T-helper 1 cell treated with Interleukin-12 subunit alpha and Interleukin-12 subunit beta and Interleukin-4 antibody, amounts not matched to agents 30 μg/mL and 1 μg/mL, for 36 hours (primary cell): ENCODE measurements around the gene RTCA.
"Not testable (repeated sequence)": the region's sequence is repeated elsewhere in the genome, so short reads cannot be mapped to it uniquely, and the experiment has no call there.

Experiments
- H3K27ac Mint-ChIP-seq: one replicate; pipeline ENCODE4 v1.8.0; 2021; ENCODE audit warnings: mild to moderate bottlenecking, mixed read lengths
- H3K27me3 Mint-ChIP-seq: one replicate; pipeline ENCODE4 v1.8.0; 2021; ENCODE audit warnings: low read depth, mixed read lengths
- H3K36me3 Mint-ChIP-seq: one replicate; pipeline ENCODE4 v1.8.0; 2021; ENCODE audit warnings: low read depth, mixed read lengths
- H3K4me1 Mint-ChIP-seq: one replicate; pipeline ENCODE4 v1.8.0; 2021; ENCODE audit warnings: low read depth, mixed read lengths
- H3K4me3 Mint-ChIP-seq: one replicate; pipeline ENCODE4 v1.8.0; 2021; ENCODE audit warnings: mild to moderate bottlenecking, moderate library complexity, mixed read lengths
- H3K9me3 Mint-ChIP-seq: one replicate; pipeline ENCODE4 v1.8.0; 2021; ENCODE audit warnings: mixed read lengths

The RTCA gene

DNA sequence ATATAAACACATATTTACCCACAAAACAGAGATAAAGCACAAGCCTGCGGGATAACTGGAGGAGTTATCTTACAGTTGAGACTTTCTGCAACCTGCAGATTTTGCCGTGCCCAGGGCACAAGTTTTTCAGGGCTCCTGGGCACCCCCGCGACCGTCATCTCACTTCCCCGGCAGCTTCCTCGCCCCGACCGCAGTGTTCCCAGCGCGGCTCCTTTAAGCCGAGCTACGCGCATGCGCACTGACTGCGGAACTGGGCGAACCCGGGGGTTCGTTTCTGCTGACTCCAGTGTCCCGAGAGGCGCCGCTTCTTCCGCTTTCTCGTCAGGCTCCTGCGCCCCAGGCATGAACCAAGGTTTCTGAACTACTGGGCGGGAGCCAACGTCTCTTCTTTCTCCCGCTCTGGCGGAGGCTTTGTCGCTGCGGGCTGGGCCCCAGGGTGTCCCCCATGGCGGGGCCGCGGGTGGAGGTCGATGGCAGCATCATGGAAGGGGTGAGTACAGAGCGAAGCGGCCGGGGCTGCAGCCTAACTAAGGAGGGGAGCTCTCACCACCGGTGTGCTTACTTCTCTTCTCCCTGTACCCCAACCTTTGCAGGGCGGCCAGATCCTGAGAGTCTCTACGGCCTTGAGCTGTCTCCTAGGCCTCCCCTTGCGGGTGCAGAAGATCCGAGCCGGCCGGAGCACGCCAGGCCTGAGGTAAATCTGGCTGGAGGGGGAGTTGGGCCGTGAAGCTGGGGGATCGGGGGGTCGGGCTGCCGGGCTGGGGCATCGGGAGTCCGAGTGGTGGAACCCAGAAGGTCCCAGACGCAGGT lies at the start of gene RTCA:
Gene RTCA (plus strand): TSS at position 286 of the 810 bp plus-strand sequence. CDS start 160 bp downstream, at position 446.
- peaks cover 6% of the 10 kb centered on the region for H3K9me3 Mint-ChIP-seq
- H3K27me3 Mint-ChIP-seq = peaks cover 5% of the 10 kb centered on the region
- peak within 1 kb of the TSS; percentile 100 for H3K27ac Mint-ChIP-seq
- peaks cover 29% of the 10 kb centered on the region for H3K4me1 Mint-ChIP-seq
- H3K4me3 Mint-ChIP-seq = peak within 1 kb of the TSS; percentile 100
- peaks cover 47% of the 10 kb centered on the region for H3K36me3 Mint-ChIP-seq

DNA sequence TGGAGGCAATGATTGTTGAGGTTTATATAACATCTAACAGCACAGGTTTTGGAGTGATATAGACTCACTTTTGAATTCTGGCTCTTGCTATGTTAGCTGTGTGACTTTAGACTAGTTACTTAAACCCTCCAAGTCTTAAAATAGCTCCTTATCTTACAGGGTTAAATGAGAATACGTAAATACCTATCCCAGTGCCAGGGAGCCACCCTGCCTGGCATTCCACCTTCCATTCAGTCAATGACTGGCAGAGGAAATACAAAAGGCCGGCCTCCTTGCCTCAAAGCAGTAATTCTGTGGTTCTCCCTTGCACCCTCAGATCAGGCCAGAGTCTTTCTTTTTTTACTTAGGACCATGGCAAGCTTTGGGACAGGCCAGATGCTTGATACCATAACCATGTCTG lies 48.2 kb upstream of the RTCA start:
- peaks cover 28% of the 10 kb centered on the region for H3K36me3 Mint-ChIP-seq
- no peaks in the 10 kb centered on the region for H3K27me3 Mint-ChIP-seq
- peaks cover 5% of the 10 kb centered on the region for H3K4me1 Mint-ChIP-seq
- no peaks in the 10 kb centered on the region for H3K9me3 Mint-ChIP-seq
- H3K4me3 Mint-ChIP-seq = no peak overlapping the region
- H3K27ac Mint-ChIP-seq = no peak overlapping the region

DNA sequence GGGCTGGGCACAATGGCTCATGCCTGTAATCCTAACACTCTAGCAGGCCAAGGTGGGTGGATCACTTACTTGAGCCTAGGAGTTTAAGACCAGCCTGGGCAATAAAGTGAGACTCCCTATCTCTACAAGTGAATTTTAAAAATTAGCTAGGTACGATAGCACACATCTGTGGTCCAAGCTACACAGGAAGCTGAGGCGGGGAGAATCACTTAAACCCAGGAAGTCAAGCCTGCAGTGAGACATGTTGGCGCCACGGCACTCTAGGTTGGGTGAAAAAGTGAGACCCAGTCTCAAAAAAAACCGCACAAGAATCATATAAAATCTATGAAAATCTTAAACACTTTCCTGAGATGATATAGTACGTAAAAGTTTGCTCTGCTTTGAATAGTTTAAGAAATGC lies 46.6 kb upstream of the RTCA start:
- Mint-ChIP-seq H3K27me3 (no peaks in the 10 kb centered on the region), H3K4me3 (no peak overlapping the region), H3K36me3 (peaks cover 23% of the 10 kb centered on the region), H3K27ac (no peak overlapping the region), H3K9me3 (no peaks in the 10 kb centered on the region), H3K4me1 (peaks cover 5% of the 10 kb centered on the region)

DNA sequence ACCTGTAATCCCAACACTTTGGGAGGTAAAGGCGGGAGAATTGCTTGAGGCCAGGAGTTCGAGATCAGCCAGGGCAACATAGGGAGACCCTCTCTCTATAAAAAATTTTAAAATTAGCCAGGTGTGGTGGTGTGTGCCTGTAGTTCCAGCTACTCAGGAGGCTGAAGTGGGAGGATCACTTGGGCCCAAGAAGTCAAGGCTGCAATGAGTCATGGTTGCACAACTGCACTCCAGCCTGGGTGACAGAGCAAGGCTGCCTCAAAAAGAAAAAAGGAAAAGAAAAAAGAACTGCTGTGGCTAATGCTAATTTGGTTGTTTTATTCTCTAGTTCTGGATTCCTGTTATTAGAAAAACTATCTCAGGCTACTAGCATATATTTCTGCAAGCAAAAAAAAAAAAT lies 46.1 kb upstream of the RTCA start:
- no peaks in the 10 kb centered on the region for H3K9me3 Mint-ChIP-seq
- no peak overlapping the region for H3K4me3 Mint-ChIP-seq
- H3K4me1 Mint-ChIP-seq = peaks cover 5% of the 10 kb centered on the region
- H3K27me3 Mint-ChIP-seq = no peaks in the 10 kb centered on the region
- H3K36me3 Mint-ChIP-seq = peaks cover 23% of the 10 kb centered on the region
- H3K27ac Mint-ChIP-seq = no peak overlapping the region

DNA sequence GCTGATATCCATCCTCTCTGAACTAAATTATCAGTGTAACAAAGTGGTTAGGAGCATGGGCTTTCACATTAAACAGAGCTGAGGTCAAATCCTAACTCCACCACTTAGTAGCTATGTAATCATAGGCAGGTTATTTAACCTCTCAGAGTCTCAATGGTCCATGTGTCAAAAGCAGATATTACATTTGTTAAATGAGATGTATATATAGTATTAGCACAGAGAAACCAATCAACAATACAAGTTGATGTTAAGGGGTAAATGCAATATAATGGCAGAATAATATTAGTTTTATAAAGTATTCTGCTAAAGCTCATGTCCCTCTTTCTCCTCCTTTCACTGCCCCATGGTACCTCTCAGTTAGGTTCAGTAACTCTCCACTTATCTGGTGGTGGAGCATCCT lies 43.6 kb upstream of the RTCA start:
- Mint-ChIP-seq H3K4me1 (peaks cover 8% of the 10 kb centered on the region), H3K9me3 (no peaks in the 10 kb centered on the region), H3K27ac (no peak overlapping the region), H3K27me3 (no peaks in the 10 kb centered on the region), H3K4me3 (no peak overlapping the region), H3K36me3 (peaks cover 23% of the 10 kb centered on the region)

DNA sequence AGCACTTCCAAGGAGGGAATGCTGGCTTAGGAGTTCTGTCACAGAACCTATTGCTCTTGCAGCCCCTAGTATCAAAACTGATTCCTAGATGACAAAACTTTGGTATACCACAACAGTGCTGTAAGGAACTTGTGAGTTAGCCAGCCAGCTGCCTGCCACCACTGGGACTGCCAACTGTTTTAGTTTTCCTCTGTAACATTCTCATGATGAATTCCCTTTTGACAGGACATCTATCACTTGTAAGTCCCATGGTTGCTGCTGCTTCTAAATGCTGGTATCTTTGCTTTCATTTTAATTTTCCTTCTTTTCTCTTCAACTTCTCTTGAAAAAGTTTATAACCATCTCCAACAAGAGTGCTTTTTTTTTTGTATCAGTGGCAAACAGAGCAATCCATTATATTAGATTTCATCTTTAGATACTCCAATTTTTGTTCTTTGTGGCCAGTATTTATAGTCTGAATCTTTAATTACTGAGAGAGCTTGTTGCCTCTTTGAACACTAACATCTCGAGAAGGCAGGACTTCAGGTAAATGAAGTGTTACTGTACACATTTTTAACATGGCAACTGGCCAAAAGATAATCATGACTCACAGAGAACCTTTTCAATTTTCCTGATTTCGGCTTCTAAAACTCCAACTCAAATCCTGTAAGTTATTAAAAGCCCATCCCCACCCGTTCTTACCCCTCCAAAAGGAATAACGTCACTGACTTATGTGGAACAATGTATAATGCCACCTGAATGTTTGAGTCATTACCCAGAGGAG lies 36.2 kb upstream of the RTCA start:
- Mint-ChIP-seq H3K27ac (no peak overlapping the region), H3K9me3 (no peaks in the 10 kb centered on the region), H3K36me3 (peaks cover 29% of the 10 kb centered on the region), H3K4me1 (peaks cover 4% of the 10 kb centered on the region), H3K27me3 (no peaks in the 10 kb centered on the region), H3K4me3 (no peak overlapping the region)

DNA sequence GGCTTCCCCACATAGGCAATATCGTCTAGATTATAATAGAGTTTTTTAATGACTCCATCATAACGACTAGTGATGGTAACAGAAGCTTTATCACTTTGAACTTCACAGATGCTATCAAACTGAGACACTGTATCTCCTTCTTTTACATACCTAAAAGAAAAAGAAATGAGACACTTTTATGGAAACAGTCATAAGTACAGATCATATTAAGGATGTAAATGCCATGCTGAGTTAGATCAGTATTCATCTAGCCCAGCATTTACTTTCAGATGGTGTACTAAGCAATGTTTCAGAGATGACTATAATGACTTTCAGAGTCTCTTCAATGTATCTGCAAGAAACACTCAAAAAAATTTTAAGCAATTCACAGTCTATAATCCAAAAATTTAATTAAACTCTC lies 35.3 kb upstream of the RTCA start:
- Mint-ChIP-seq H3K27ac (no peak overlapping the region), H3K9me3 (no peaks in the 10 kb centered on the region), H3K27me3 (no peaks in the 10 kb centered on the region), H3K4me3 (no peak overlapping the region), H3K4me1 (peaks cover 1% of the 10 kb centered on the region), H3K36me3 (peaks cover 29% of the 10 kb centered on the region)

DNA sequence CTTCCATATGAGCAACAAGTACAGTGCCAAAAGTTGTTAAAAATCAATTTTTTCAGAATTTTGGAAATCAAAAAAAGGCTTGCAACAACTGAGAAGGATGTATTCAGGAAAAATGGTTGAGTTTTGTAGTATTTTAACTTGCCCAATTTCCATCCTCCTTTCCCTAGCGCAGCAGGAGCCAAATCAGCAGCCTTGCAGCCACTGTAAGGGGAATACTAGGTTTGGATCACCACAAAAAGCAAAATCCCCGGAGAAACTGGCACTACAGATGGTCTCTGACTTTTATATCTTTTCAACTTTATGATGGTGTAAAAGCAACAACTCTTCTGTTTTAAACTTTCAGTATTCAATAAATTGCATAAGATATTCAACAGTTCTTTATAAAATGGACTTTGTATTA lies 34.3 kb upstream of the RTCA start:
- Mint-ChIP-seq H3K9me3 (no peaks in the 10 kb centered on the region), H3K4me3 (no peak overlapping the region), H3K27me3 (no peaks in the 10 kb centered on the region), H3K27ac (no peak overlapping the region), H3K4me1 (peaks cover 1% of the 10 kb centered on the region), H3K36me3 (peaks cover 29% of the 10 kb centered on the region)

DNA sequence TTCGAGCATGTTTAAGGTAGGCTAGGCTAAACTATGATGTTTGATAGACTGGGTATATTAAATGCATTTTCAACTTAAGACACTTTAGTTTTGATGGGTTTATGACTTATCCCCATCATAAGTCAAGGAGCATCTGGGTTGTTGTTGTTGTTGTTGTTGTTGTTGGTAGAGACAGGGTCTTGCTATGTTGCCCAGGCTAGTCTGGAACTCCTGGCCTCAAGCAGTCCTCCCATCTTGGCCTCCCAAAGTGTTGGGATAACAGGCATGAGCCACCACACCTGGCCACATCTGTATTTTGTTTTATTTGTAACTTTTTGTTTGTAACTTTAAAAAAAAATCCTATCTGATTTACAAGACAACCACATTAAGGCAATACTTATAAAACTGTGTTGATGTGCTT lies 33.9 kb upstream of the RTCA start:
- peaks cover 1% of the 10 kb centered on the region for H3K4me1 Mint-ChIP-seq
- H3K27ac Mint-ChIP-seq = no peak overlapping the region
- H3K9me3 Mint-ChIP-seq = no peaks in the 10 kb centered on the region
- peaks cover 27% of the 10 kb centered on the region for H3K36me3 Mint-ChIP-seq
- H3K4me3 Mint-ChIP-seq = no peak overlapping the region
- H3K27me3 Mint-ChIP-seq = no peaks in the 10 kb centered on the region

DNA sequence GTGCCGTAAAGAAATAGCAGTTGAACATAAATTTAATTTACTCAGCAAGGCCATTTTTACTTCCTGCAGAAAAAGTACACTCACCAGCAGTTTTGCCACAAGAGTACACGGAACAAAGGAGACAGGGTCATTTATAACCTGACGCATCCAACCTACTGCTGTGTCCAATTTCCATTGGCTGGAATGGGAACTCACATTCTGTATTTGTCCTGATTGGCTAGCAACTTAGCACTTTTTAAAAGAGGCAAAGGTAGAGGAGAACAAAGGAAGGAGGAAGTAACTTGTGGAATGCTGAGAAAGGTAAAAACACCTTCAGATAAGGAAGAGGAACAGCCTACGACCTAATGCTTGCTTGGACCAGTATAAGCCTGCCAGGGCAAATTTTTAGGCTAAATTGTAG lies 32.5 kb upstream of the RTCA start:
- H3K27ac Mint-ChIP-seq, H3K9me3 Mint-ChIP-seq, H3K27me3 Mint-ChIP-seq, H3K4me1 Mint-ChIP-seq, H3K4me3 Mint-ChIP-seq: not testable (repeated sequence)
- H3K36me3 Mint-ChIP-seq = peaks cover 26% of the 10 kb centered on the region

DNA sequence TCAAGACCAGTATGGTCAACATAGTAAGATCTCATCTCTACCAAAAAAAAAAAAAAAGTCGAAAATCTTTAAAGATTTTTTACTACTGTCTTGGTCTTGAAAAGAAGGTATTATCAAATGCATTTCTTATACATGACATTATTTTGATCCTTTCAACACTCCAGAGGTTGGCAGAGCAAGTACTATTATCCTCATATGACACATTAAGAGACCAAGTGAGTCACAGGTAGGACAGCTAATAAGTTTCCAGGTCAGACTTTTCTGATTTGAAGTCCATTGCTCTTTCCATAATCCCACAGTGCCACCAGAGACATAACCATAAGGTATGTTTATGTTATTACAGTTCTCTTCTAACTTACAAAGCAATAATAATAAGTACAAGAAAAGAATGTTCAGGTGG lies 31.6 kb upstream of the RTCA start:
- Mint-ChIP-seq H3K27ac (no peak overlapping the region), H3K4me3 (no peak overlapping the region), H3K4me1 (peaks cover 2% of the 10 kb centered on the region), H3K36me3 (peaks cover 31% of the 10 kb centered on the region), H3K9me3 (no peaks in the 10 kb centered on the region), H3K27me3 (no peaks in the 10 kb centered on the region)

DNA sequence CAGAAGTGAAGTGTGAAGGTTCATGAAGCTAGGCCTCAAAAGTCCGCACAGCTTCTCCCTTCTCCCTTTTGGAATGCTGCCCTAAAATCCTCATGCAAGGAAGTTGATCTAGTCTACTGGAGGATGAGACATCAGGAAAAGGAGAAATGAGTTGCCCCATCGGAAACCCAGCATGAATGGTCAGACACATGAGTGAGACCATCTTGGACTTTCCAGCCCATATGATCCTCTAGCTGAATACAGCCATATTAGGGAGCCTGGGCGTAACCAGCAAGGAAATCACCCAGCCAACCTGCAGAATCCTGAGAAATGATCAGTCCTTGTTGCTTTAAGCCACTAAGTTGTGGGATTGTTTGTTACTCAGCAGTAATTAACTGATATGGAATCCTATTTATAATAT lies 28.9 kb upstream of the RTCA start:
- Mint-ChIP-seq H3K27ac (no peak overlapping the region), H3K27me3 (no peaks in the 10 kb centered on the region), H3K4me1 (peaks cover 2% of the 10 kb centered on the region), H3K4me3 (no peak overlapping the region), H3K9me3 (no peaks in the 10 kb centered on the region), H3K36me3 (peaks cover 28% of the 10 kb centered on the region)

DNA sequence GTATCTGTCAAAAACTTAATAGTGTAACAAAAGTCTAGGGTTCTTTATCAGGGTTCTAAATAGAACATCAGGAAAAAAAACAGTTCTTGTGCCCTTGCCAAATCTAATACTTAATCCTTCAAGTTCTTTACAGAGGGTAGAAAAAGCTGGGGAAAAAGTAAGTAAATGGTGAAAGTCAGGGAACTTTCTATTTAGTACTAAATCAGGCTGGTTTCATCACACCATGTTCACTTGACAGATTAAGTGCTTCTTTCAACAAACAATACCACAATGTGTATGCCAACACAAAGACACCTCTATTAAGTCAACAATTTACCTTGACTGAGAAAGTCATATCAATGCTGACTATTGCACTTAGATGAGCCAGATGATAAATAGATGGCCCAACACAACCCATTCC lies 26.1 kb upstream of the RTCA start:
- Mint-ChIP-seq H3K9me3 (no peaks in the 10 kb centered on the region), H3K4me1 (peaks cover 1% of the 10 kb centered on the region), H3K36me3 (peaks cover 17% of the 10 kb centered on the region), H3K27me3 (no peaks in the 10 kb centered on the region), H3K4me3 (no peak overlapping the region), H3K27ac (no peak overlapping the region)

DNA sequence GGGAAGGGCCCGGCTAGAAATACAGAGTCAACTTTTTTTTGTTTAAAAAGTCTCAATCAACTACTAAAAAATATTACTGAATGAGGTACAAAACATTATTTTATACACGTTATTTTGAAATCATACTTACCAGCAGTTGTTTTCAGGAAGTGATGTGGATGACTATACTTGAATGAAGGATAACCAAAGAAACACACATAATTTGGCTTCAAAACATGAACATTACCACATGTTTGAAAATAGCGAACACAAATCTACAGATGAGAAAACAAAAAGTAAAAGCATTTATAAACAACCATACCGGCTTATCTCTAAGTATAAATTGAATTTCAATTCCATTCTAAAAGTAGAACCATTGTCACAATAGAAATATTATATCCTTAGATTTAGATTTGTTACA lies 25.4 kb upstream of the RTCA start:
- H3K36me3 Mint-ChIP-seq = peaks cover 17% of the 10 kb centered on the region
- H3K4me3 Mint-ChIP-seq = no peak overlapping the region
- H3K4me1 Mint-ChIP-seq = peaks cover 1% of the 10 kb centered on the region
- H3K27me3 Mint-ChIP-seq = no peaks in the 10 kb centered on the region
- H3K9me3 Mint-ChIP-seq = no peaks in the 10 kb centered on the region
- H3K27ac Mint-ChIP-seq = no peak overlapping the region

DNA sequence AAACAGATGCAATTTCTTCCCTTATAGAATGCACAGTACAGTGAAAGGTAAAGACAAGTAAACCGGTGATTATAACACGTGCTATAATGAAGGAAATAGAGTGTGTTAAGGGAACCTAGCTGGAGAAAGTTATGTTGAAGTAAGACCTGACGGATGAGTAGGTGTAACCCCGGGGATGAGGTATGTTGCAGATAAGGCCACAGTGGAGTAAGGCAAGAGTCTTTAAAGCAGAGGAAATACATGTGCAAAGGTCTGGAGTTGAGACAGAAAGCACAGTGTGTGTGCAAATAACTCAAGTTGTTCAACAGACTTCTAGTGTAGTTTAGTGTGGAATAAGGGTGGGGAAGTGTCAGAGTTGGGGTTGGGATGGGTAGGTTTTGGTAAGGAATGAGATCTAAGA lies 19.3 kb upstream of the RTCA start:
- Mint-ChIP-seq H3K27me3 (no peaks in the 10 kb centered on the region), H3K27ac (no peak overlapping the region), H3K9me3 (no peaks in the 10 kb centered on the region), H3K4me1 (peaks cover 9% of the 10 kb centered on the region), H3K4me3 (peak overlapping the region; percentile 23), H3K36me3 (peaks cover 4% of the 10 kb centered on the region)
